ENCODE results near the gene MEIS2.

DNA sequence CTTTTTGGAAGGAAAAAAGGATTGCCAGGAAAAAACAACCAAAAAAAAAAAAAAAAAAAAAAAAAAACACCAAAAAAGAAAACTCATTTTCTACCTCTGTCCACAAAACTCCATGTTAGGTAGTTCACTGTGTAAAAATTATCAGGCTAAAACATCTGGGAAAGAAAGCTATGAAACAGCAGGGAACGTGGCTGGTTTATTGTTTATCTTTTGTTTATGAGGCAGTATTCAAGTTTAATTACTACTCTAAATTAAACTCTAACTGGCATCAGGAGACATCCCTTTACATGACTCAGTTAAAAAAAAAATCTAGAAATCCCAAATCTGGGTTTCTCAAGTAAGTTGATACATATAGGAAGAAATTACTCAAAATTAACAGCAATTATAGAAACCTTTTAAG lies 21.8 kb downstream of the MEIS2 start:
- no peak for TF ChIP-seq POLR2A (IDR thresholded peaks at IDR 0.05)
- TF ChIP-seq, protein P1, sequence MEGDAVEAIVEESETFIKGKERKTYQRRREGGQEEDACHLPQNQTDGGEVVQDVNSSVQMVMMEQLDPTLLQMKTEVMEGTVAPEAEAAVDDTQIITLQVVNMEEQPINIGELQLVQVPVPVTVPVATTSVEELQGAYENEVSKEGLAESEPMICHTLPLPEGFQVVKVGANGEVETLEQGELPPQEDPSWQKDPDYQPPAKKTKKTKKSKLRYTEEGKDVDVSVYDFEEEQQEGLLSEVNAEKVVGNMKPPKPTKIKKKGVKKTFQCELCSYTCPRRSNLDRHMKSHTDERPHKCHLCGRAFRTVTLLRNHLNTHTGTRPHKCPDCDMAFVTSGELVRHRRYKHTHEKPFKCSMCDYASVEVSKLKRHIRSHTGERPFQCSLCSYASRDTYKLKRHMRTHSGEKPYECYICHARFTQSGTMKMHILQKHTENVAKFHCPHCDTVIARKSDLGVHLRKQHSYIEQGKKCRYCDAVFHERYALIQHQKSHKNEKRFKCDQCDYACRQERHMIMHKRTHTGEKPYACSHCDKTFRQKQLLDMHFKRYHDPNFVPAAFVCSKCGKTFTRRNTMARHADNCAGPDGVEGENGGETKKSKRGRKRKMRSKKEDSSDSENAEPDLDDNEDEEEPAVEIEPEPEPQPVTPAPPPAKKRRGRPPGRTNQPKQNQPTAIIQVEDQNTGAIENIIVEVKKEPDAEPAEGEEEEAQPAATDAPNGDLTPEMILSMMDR (IDR thresholded peaks at IDR 0.05) = no peak

Measured in Peyer's patch (tissue), 4 donors.